Panc1 (cell line): ENCODE results near the gene POC1B. TPM values are rescaled to one million over a fixed set of nuclear protein-coding genes. Genes with fewer than 3 reads are reported as not detected.

ENCODE experiments used
- ATAC-seq: fragments of 200-7000 bp; cut with Tn5 transposase; 2 replicates; pipeline ENCODE4 v1.9.1; 2020; ENCODE audit warnings: mild to moderate bottlenecking, moderate library complexity
- BruUV-seq: library from RNA; stranded (reverse); fragments of 400-500 nt; replicated peaks from 2 replicates; lab custom pipeline; 2021; lab: Mats Ljungman, UMichigan
- CTCF ChIA-PET: fragments of 300-600 bp; sonication (Branson Sonifier 250); formaldehyde crosslinking; loops from one replicate; lab custom pipeline; 2022; ENCODE audit warnings: antibody characterized with exemption; lab: Charles Lee
- POLR2A ChIA-PET: fragments of 300-600 bp; sonication (Branson Sonifier 250); formaldehyde crosslinking; loops from one replicate; lab custom pipeline; 2022; ENCODE audit warnings: antibody characterized with exemption; lab: Charles Lee
- DNase-seq: peaks from one replicate; pipeline ENCODE4 v3.0.0-alpha.2; 2010; ENCODE audit warnings: low read depth, low spot score
- H3K27ac ChIP-seq: 2 replicates; pipeline ENCODE4 v1.5.1; 2011; ENCODE audit warnings: mild to moderate bottlenecking, low read length, inconsistent platforms
- H3K27me3 ChIP-seq: fragments of 200-500 bp; sonication (Bioruptor generic); 2 replicates; pipeline ENCODE4 v1.6.0; 2014; ENCODE audit warnings: low read length, inconsistent platforms; ENCODE audit not compliant: control insufficient read depth, insufficient read depth
- H3K36me3 ChIP-seq: fragments of 200-500 bp; sonication (Bioruptor generic); 2 replicates; pipeline ENCODE4 v1.5.1; 2014; ENCODE audit warnings: inconsistent platforms, mild to moderate bottlenecking, low read length, moderate library complexity; ENCODE audit not compliant: control insufficient read depth, insufficient read depth
- H3K4me1 ChIP-seq: 2 replicates; pipeline ENCODE4 v1.5.1; 2011; ENCODE audit warnings: inconsistent platforms, mild to moderate bottlenecking, low read length, moderate library complexity; ENCODE audit not compliant: control insufficient read depth, insufficient read depth
- H3K4me3 ChIP-seq, 2 experiments: 2 replicates each; pipeline ENCODE4 v1.5.1; 2011 to 2012; ENCODE audit warnings: low read depth in 2 of 2, low read length in 2 of 2, mild to moderate bottlenecking in 2 of 2, inconsistent platforms in 1 of 2, moderate library complexity in 1 of 2
- H3K9me3 ChIP-seq: fragments of 200-500 bp; sonication (Bioruptor generic); 2 replicates; pipeline ENCODE4 v1.5.1; 2014; ENCODE audit warnings: low read depth, mild to moderate bottlenecking, inconsistent platforms, low read length, moderate library complexity; ENCODE audit not compliant: control insufficient read depth, insufficient read depth
- CTCF ChIP-seq: fragments of 450-650 bp; IDR thresholded peaks from 2 replicates; pipeline ENCODE4 v1.5.1; 2017; ENCODE audit warnings: mild to moderate bottlenecking
- POLR2AphosphoS5 ChIP-seq: IDR thresholded peaks from 2 replicates; pipeline ENCODE4 v1.6.1; 2012; ENCODE audit warnings: mild to moderate bottlenecking, low read depth, low read length, moderate library complexity
- REST ChIP-seq, 2 experiments: IDR thresholded peaks; 2 replicates each; pipeline ENCODE4 v1.6.1; 2011 to 2012; ENCODE audit warnings: low read depth in 2 of 2, control low read depth in 1 of 2, low read length in 1 of 2, mild to moderate bottlenecking in 1 of 2, moderate library complexity in 1 of 2; ENCODE audit not compliant: insufficient read depth in 1 of 2
- SIN3A ChIP-seq: IDR thresholded peaks from 2 replicates; pipeline ENCODE4 v1.6.1; 2012; ENCODE audit warnings: low read depth, mild to moderate bottlenecking, low read length, moderate library complexity, borderline replicate concordance; ENCODE audit not compliant: insufficient read depth
- TCF7L2 ChIP-seq: IDR thresholded peaks from 2 replicates; pipeline ENCODE4 v1.6.1; 2011; ENCODE audit warnings: mild to moderate bottlenecking, low read depth, low read length, inconsistent platforms
- in situ Hi-C: cut with HindIII; loops from 2 replicates; pipeline ENCODE4 v1.10.0; 2016; ENCODE audit warnings: low sequenced_read_pairs, low pct_unique_long_range_greater_than_20kb
- intact Hi-C: fragments of 100-400 bp; cut with micrococcal nuclease; formaldehyde crosslinking; loops from one replicate; pipeline ENCODE4 v1.10.0; 2022; ENCODE audit not compliant: unreplicated experiment
- total RNA-seq: library from RNA; stranded (reverse); gene quantifications from one replicate; pipeline ENCODE4 v1.2.1, GENCODE V29; 2021; ENCODE audit not compliant: unreplicated experiment

Gene POC1B
- total RNA-seq, 1 experiment from 2014 or later = 7.3 TPM

- POLR2A ChIA-PET = interaction anchor here (0.6 to 0.7 kb wide), 2 partner anchors 203 to 292 kb away, joined by 3 to 9 read pairs; no protein-coding TSS in a partner anchor
- DNase-seq = no peak
- intact Hi-C loops = loop anchor here (5.0 to 10.0 kb wide), 3 partner anchors 163 to 1401 kb away; partner anchors contain the start of gene ATP2B1
- H3K4me3 ChIP-seq = no peak overlapping the region
- H3K4me1 ChIP-seq = no peaks in the 10 kb centered on the region
- H3K27me3 ChIP-seq = no peaks in the 10 kb centered on the region
- no peak overlapping the region for H3K27ac ChIP-seq
- CTCF ChIA-PET = interaction anchor here (0.6 kb wide), 1 partner anchor 22 kb away, joined by 3 read pairs; no protein-coding TSS in a partner anchor
- no peaks in the 10 kb centered on the region for H3K9me3 ChIP-seq
- no TSS peak for BruUV-seq
- in situ Hi-C loops = no loop called here
- no peak for TF ChIP-seq REST (IDR thresholded peaks at IDR 0.05; ENCODE audit: insufficient read depth in 1 of 2, low read depth in 2 of 2, low read length in 1 of 2)
- TF ChIP-seq POLR2AphosphoS5 = no peak
- TF ChIP-seq TCF7L2 = no peak
- TF ChIP-seq SIN3A = no peak
- no peak for TF ChIP-seq CTCF
- no peaks in the 10 kb centered on the region for H3K36me3 ChIP-seq
- no peak for ATAC-seq
Observed at GRCh38 chr12:89544022-89544421, 18.2 kb upstream of the POC1B start.

DNA sequence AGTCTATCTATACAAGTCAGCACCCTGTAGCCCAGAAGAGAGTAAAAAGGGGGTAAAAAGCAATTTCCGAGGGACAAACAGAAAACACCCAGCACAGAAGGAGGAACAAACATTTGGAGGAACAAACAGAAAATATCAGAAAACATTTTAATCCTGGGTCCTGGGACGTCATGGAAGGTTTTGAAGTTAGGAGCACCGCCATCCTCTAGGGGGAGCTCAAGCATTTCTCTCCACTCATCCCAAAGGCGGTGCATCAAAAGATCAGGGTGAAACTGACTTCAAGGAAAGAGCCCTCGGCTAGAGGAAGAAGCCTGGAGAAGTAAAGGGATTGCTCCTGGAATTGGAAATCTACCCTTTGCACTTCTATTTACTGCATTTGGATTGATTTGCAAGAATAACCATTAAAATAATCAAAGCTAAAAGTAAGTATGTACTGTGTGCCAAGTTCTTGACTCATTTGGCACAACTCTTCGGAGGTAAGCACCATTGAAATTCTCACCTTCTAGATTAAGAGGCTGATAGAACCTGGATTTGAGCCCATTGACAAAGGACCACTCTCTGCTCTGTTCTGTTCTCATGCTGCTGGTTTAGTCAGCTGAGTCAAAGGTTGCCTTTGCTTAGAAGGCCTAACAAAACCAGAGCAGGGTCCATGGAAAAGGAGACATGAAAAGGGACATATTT is 17.2 kb upstream of the POC1B start:
- H3K27ac ChIP-seq = no peak overlapping the region
- in situ Hi-C loops (no loop called here), intact Hi-C loops (loop anchor here (5.0 to 10.0 kb wide), 3 partner anchors 164 to 1402 kb away; partner anchors contain the start of gene ATP2B1)
- TF ChIP-seq REST (IDR thresholded peaks at IDR 0.05; ENCODE audit: insufficient read depth in 1 of 2, low read depth in 2 of 2, low read length in 1 of 2) (no peak), CTCF (peak; percentile 91), SIN3A (no peak), POLR2AphosphoS5 (no peak), TCF7L2 (peak; percentile 99)
- ChIA-PET CTCF (interaction anchor here (0.6 kb wide), 1 partner anchor 253 kb away, joined by 5 read pairs; no protein-coding TSS in a partner anchor), POLR2A (no interaction called here)
- DNase-seq (peak; percentile 33), ATAC-seq (peak; percentile 94)
- H3K36me3 ChIP-seq = no peaks in the 10 kb centered on the region
- H3K27me3 ChIP-seq = no peaks in the 10 kb centered on the region
- no peaks in the 10 kb centered on the region for H3K9me3 ChIP-seq
- H3K4me1 ChIP-seq = no peaks in the 10 kb centered on the region
- BruUV-seq = no TSS peak
- no peak overlapping the region for H3K4me3 ChIP-seq
